GM19043 (cell line): ENCODE results near the gene CRIP1.

Source experiments
- ATAC-seq: cut with Tn5 transposase; IDR thresholded peaks from one replicate; pipeline ENCODE4 v1.9.1; 2021; ENCODE audit warnings: low read depth; ENCODE audit not compliant: unreplicated experiment

CRIP1 gene

DNA sequence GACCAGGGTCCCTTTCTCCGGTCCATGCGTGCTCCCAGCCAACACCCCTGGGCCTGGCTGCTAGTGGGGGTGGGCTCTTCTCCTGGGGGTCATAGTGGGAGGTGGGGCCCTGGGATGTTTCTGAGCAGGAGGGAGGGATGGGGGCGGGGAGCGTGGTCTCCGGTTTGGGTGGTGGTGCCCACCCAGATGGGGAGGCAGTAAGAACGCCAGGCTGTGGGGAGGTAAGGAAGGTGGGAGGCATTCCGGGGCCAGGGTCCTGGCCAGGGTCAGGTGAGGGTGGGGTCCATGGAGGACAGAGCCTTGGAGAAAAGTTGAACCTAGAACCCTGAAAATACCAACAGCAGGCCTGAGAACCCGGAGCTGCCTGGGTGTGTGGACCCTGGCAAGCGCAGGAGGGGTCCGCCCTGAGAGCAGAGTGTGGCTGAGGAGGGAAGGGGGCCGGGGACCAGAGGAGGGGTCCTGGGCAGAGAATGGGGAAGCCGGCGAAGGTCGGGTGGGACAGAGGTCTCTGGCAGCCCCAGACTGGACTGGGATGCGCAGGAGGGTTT lies 6.4 kb upstream of the CRIP1 start:
- ATAC-seq, result no peak

GRCh38 chr14:105480807-105481801 lies 5.6 kb upstream of the CRIP1 start:
- peak; percentile 42 for ATAC-seq

DNA sequence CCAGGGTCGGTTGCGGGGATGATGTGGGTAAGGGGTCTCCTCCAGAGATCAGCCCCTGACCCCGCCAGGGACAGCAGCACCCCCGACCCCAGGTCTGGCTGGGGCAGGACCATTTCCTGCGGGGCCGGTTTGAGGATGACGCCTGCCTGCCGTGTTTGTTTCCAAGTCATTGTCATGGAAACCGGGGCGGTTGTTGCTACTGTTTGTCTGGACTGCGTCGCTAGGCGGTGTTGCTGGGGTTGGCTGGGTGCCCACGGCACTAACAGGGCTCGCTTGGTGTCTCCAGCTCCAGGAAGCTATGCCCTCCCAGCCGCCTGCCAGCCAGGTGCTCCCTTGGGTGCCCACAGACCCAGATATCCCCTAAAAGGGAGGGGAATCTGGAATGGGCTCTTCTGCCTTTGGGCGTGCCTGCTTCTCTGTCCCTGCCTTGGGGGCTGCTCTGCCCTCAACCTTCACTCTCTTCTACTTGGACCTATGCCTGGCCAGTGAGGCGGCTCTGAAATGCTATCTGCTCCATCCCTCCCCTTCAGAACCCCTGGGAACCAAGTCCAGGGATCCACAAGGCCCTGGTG lies 4.7 kb upstream of the CRIP1 start:
- ATAC-seq, result peak; percentile 55

- no peak for ATAC-seq
Observed at GRCh38 chr14:105482486-105483110, 4.1 kb upstream of the CRIP1 start.

DNA sequence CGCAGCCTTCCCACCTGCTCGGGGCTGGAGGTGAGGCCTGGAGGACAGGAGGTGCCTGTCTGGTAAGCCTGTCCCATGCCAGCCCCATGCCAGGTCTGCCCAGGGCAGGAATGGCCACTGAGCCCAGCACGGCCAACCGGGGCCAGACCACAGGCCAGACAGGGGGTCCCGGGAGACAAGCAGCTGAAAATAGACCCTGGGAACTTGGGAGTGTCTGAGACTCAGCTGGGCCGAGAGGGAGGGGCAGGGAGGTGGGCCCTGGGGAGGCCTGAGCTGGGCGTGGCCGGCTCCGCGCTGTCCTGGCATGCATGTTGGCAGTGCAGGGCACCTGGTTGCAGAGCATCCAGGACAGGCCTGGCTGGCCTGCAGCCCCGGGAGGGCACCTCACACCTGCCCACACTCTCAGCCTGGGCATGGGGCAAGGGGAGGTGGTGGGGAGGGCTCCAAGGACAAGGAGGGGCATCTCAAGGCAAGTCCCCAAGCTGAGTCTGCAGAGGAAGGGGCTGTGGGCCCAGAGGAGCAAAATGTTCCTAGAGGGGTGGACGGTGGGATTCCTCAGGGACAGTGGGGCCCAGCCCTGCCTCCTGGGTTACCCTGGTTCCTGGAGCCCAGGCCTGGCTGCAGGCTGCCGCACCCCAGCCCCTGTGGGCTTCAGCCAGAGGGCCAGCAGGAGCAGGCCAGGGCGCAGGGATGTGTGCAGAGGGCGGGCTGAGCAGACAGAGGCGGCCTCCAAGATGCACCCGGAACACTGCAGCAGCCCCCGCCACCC lies 3.2 kb upstream of the CRIP1 start:
- no peak for ATAC-seq

DNA sequence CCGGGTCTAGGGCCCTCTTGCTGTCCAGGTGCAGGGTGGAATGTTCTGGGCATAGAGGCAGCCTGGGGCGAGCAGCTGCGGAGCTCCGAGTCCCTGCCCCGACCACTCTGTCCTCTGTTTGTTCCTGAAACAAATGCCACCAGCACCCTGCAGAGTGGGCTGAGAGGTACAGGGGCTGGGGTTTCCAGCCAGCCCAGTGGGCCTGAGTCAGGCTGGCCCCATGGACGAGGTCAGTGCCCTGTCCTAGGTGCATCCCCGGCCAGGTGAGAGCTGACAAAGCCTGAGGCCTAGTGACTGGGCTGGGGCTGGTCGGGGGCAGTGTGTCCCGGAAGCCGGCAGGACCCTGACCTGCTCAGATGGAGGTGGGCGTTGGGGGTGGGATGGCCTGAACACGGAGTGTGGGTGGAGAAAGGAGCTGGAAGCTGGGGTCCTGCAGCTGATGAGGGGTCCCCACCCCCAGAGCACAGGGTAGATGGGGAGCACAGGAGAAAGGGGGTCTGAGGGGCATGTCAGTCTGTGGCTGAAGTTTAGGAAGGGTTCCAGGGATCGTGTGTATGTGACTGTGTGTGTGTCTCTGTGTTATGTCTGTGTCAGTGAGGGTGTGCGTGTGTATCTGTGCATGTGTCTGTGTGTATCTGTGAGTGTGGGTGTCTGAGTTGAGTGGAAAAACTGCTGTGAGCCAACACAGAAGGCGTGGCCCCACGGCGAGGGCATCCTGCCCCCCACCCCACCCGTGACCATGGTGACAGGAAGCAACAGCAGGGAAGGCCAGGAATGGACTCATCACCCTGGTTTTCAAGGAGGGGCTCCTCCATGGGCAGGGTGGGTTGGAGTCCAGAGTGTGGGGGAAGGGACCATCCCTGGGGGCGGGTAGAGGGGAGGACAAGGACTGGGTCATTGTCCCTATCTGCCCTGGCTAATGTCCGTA lies 2.4 kb upstream of the CRIP1 start:
- no peak for ATAC-seq

DNA sequence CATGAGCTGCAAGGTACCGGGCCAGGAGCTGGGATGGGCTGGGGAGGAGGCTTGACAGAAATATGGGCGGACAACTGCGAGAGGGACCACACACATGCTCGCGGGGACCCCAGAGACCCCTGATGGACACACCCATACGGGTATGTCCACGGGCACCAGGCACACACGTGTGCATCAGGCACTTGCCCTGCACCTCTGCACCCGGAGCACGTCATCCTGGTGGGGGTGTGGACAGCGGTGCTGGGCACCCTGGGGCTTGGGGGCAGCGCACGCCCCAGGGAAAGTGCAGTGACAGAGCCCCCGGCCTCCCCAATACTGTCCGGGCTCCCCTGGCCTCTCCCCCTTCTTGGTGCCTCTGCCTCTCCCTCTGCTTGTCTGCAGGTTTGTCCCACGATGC lies 1.7 kb upstream of the CRIP1 start:
- no peak for ATAC-seq

GRCh38 chr14:105485739-105486162 lies 935 bp upstream of the CRIP1 start:
- ATAC-seq, result no peak

GRCh38 chr14:105486974-105487448 lies 325 bp downstream of the CRIP1 start:
- ATAC-seq, result no peak

GRCh38 chr14:105487449-105487985 lies 831 bp downstream of the CRIP1 start:
- ATAC-seq, result no peak

GRCh38 chr14:105487986-105488777 lies 1.5 kb downstream of the CRIP1 start:
- ATAC-seq, result no peak

DNA sequence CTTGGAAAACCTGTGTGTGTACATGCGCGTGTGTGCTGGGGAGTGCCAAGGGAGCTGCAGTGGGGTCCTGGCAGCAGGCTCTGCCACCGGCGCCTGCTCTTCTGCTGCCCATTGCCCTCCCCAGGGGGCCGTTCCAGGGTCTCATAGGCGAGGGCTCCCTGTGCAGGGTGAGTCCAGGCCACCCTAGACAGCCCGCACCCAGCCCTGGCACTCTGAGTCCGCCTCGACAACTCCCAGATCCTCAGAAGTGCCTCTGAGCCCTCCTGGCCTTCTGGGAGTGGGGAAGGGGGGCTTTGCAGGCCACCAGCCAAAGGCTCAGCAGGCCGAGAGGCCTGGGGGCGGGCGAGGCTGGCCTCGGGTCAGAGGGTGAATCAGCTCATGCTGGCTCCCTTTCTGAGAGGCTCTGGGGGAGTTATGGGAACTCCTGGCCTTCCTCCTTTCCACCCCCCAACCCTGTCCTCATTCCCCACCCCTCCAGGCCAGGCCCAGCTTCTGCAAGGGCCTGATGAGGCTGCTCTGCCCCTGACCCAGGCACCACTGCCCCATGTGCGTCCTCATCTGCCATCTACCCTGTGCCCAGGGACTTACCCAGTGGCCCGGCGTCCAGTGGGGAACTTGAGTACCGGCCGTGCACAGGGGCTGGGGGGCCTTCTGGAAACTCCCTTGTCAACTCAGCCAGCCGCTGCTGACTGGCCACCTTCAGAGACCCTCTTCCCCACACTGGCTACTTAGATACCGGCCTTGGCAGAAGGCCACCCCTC lies 2.3 kb downstream of the CRIP1 start:
- no peak for ATAC-seq

DNA sequence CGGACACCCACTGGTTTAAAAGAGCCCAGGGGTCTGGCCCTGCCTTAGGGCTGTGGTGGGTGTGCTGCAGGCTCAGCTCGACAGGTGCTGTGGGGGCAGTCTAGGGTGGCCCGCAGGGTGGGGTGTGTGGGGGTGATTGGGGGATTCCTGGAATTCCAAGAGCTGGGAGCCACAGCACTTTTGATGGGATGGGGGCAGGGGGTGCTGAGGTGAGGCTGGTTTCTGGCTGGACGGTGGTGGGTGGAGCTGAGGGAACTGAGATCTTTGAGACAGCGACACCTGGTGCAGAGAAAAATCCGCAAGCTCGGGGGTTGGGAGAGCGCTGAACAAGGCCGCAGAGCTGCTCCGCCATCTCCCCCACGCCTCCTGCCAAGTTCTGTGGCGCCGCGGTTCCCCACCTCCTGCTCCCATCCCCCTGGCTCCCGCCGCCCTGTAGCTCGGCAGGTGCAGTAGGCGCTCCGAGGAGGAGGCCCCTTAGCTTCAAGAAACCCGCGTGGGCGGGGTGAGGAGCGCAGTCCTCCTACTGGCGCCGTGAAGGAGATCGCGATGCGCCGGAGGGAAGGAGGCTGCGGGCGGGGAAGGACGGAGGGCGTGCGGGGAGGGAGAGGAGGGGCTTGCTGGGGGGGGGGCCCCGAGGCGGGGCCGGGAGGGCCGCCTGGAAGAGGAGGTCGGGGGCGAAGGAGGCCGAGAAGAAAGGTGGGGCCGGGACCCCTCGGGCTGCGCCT lies 3.0 kb downstream of the CRIP1 start:
- ATAC-seq, result no peak

DNA sequence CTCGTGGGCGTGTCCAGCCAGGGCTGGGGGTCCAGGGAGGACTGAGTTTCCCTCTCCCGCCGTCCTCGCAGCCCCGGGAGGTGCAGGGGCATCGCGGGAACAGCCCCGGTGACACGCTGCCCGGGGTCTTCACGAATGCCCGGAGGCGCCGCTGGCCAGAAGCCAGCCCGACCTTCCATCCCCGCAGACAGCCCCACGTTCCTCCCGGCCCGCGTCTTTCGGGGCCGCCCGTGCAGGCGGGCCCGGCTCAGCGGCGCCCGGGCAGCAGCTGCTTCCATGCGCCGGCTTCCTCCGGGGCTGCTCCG lies 3.5 kb downstream of the CRIP1 start:
- peak; percentile 0 for ATAC-seq

GRCh38 chr14:105490572-105491365 lies 4.1 kb downstream of the CRIP1 start, which contains the start of gene TEDC1:
TSS of gene TEDC1 (plus strand) at chr14:105491246. CDS start at chr14:105491376, 130 bp downstream.
- ATAC-seq, result peak; percentile 61

DNA sequence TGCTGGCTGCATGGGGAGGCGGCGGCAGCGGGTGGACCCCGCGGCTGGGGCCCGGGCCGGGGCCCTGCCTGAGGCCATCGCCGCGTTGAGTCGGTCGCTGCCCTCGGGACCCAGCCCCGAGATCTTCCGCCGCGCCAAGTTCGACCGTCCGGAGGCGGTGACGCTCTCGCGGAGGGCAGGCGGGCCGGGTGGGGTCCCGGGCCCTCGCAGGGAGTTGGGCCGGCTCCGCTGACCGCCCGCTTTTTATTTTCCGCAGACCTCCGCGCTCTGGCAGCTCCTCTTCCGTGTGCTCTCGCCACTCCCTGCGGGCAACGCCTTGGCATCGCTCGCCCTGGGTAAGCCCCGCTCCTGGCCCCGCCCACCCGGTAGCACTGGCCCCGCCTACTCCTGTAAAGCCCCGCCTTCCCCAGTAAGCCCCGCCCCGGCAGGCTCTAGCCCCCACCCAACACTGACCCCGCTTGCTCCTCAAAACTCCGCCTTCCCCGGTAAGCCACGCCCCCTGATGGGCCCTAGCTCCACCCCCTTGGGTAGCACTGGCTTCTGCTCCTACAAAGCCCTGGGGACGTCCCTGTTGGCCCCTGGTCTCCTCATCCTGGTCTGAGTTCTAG lies 4.8 kb downstream of the CRIP1 start:
- no peak for ATAC-seq
